WTC11 (cell line): ENCODE results near the gene C14orf132. TPM values are rescaled to one million over a fixed set of nuclear protein-coding genes. Genes with fewer than 3 reads are reported as not detected.

Source experiments
- ATAC-seq: fragments of 200-7000 bp; cut with Tn5 transposase; 2 replicates; pipeline ENCODE4 v1.10.0; 2021; ENCODE audit warnings: mild to moderate bottlenecking, moderate library complexity
- CTCF ChIA-PET: fragments of 300-600 bp; sonication (Branson Sonifier 250); formaldehyde crosslinking; loops from one replicate; lab custom pipeline; 2021; ENCODE audit warnings: antibody characterized with exemption; lab: Charles Lee
- POLR2A ChIA-PET: fragments of 350-600 bp; sonication (Branson Sonifier 250); formaldehyde crosslinking; loops from one replicate; lab custom pipeline; 2021; ENCODE audit warnings: antibody characterized with exemption; lab: Charles Lee
- DNase-seq: peaks from one replicate; pipeline ENCODE4 v3.0.0; 2021; ENCODE audit warnings: low spot score
- H3K27ac Mint-ChIP-seq: 2 replicates; pipeline ENCODE4 v1.8.0; 2021; ENCODE audit warnings: mixed read lengths
- H3K27me3 Mint-ChIP-seq: 2 replicates; pipeline ENCODE4 v1.8.0; 2021; ENCODE audit warnings: low read depth, mild to moderate bottlenecking, moderate library complexity, mixed read lengths
- H3K36me3 Mint-ChIP-seq: 2 replicates; pipeline ENCODE4 v1.8.0; 2021; ENCODE audit warnings: mixed read lengths
- H3K4me1 Mint-ChIP-seq: 2 replicates; pipeline ENCODE4 v1.8.0; 2022; ENCODE audit warnings: mixed read lengths
- H3K4me3 Mint-ChIP-seq: 2 replicates; pipeline ENCODE4 v1.8.0; 2021; ENCODE audit warnings: mild to moderate bottlenecking, moderate library complexity, mixed read lengths
- H3K9me3 Mint-ChIP-seq: 2 replicates; pipeline ENCODE4 v1.8.0; 2021; ENCODE audit warnings: mixed read lengths
- AFF4 ChIP-seq: sonication (generic); formaldehyde crosslinking; IDR thresholded peaks from 2 replicates; pipeline ENCODE4 v1.8.1; 2023; ENCODE audit warnings: mild to moderate bottlenecking, missing genetic modification reagents, borderline replicate concordance
- ATF3 ChIP-seq: sonication (generic); formaldehyde crosslinking; conservative IDR thresholded peaks from 2 replicates; pipeline ENCODE4 v1.8.1; 2022; ENCODE audit warnings: mild to moderate bottlenecking, missing genetic modification reagents
- CREB1 ChIP-seq: sonication (generic); formaldehyde crosslinking; IDR thresholded peaks from 2 replicates; pipeline ENCODE4 v1.8.0; 2023; ENCODE audit warnings: mild to moderate bottlenecking, missing genetic modification reagents
- ESRRA ChIP-seq: sonication (generic); formaldehyde crosslinking; IDR thresholded peaks from 2 replicates; pipeline ENCODE4 v1.8.1; 2022; ENCODE audit warnings: mild to moderate bottlenecking, missing genetic modification reagents, borderline replicate concordance
- ETV6 ChIP-seq: sonication (generic); formaldehyde crosslinking; IDR thresholded peaks from 2 replicates; pipeline ENCODE4 v1.8.1; 2022; ENCODE audit warnings: mild to moderate bottlenecking, missing genetic modification reagents
- FOXK1 ChIP-seq: sonication (generic); formaldehyde crosslinking; IDR thresholded peaks from 2 replicates; pipeline ENCODE4 v1.8.0; 2022; ENCODE audit warnings: mild to moderate bottlenecking, moderate library complexity, missing genetic modification reagents
- FOXP1 ChIP-seq: sonication (generic); formaldehyde crosslinking; IDR thresholded peaks from 2 replicates; pipeline ENCODE4 v1.8.0; 2022; ENCODE audit warnings: missing genetic modification reagents, mild to moderate bottlenecking, moderate library complexity, borderline replicate concordance
- FOXP4 ChIP-seq: sonication (generic); formaldehyde crosslinking; IDR thresholded peaks from 2 replicates; pipeline ENCODE4 v1.8.0; 2022; ENCODE audit warnings: mild to moderate bottlenecking, missing genetic modification reagents
- GTF2I ChIP-seq: fragments of 250-450 bp; sonication (Bioruptor Pico); conservative IDR thresholded peaks from 2 replicates; pipeline ENCODE4 v1.4.0; 2021; ENCODE audit warnings: mild to moderate bottlenecking
- HMGA2 ChIP-seq: fragments of 250-450 bp; sonication (Bioruptor Pico); IDR thresholded peaks from 2 replicates; pipeline ENCODE4 v1.4.0; 2021; ENCODE audit warnings: mild to moderate bottlenecking, moderate library complexity
- MXD4 ChIP-seq: fragments of 250-450 bp; sonication (Bioruptor Pico); IDR thresholded peaks from 2 replicates; pipeline ENCODE4 v1.8.0; 2021; ENCODE audit warnings: mild to moderate bottlenecking, moderate library complexity, borderline replicate concordance
- OVOL2 ChIP-seq: fragments of 250-450 bp; sonication (Bioruptor Pico); IDR thresholded peaks from 2 replicates; pipeline ENCODE4 v1.9.0; 2021; ENCODE audit warnings: mild to moderate bottlenecking, borderline replicate concordance
- PREB ChIP-seq: sonication (generic); formaldehyde crosslinking; IDR thresholded peaks from 2 replicates; pipeline ENCODE4 v1.8.1; 2022; ENCODE audit warnings: mild to moderate bottlenecking, missing genetic modification reagents, moderate library complexity, borderline replicate concordance
- PRRX2 ChIP-seq: fragments of 250-450 bp; sonication (Bioruptor Pico); IDR thresholded peaks from 2 replicates; pipeline ENCODE4 v1.8.0; 2021; ENCODE audit warnings: mild to moderate bottlenecking
- ZNF121 ChIP-seq: sonication (generic); formaldehyde crosslinking; IDR thresholded peaks from 2 replicates; pipeline ENCODE4 v1.8.0; 2023; ENCODE audit warnings: missing genetic modification reagents
- ZNF138 ChIP-seq: sonication (generic); formaldehyde crosslinking; conservative IDR thresholded peaks from 2 replicates; pipeline ENCODE4 v1.8.1; 2022; ENCODE audit warnings: mild to moderate bottlenecking, moderate library complexity, missing genetic modification reagents
- ZNF232 ChIP-seq: sonication (generic); formaldehyde crosslinking; IDR thresholded peaks from 2 replicates; pipeline ENCODE4 v1.8.0; 2022; ENCODE audit warnings: mild to moderate bottlenecking, missing genetic modification reagents
- ZNF425 ChIP-seq: fragments of 250-450 bp; sonication (Bioruptor Pico); conservative IDR thresholded peaks from 2 replicates; pipeline ENCODE4 v1.9.0; 2021; ENCODE audit warnings: mild to moderate bottlenecking
- total RNA-seq: library from RNA; stranded (reverse); gene quantifications from 3 replicates; pipeline ENCODE4 v1.2.3, GENCODE V29; 2021

C14orf132 gene
- total RNA-seq, 1 experiment from 2014 or later, result 14.1 TPM

GRCh38 chr14:96102081-96102856 lies 63.1 kb downstream of the C14orf132 start:
- DNase-seq (no peak), ATAC-seq (no peak)
- no peaks in the 10 kb centered on the region; the same call in none of the 2 replicates for H3K27me3 Mint-ChIP-seq
- TF ChIP-seq PRRX2 (CRISPR knock-in tag) (no peak), PREB (CRISPR knock-in tag) (no peak), ZNF121 (CRISPR knock-in tag) (no peak), ETV6 (CRISPR knock-in tag) (no peak), FOXK1 (CRISPR knock-in tag) (no peak), CREB1 (CRISPR knock-in tag) (no peak), AFF4 (no peak), HMGA2 (no peak), ESRRA (CRISPR knock-in tag) (no peak), ZNF138 (CRISPR knock-in tag) (no peak), GTF2I (no peak)
- no peak overlapping the region for H3K27ac Mint-ChIP-seq
- H3K36me3 Mint-ChIP-seq, result no peaks in the 10 kb centered on the region
- ChIA-PET POLR2A (no interaction called here), CTCF (interaction anchor here (0.9 kb wide), 1 partner anchor 101 kb away, joined by 3 read pairs; no protein-coding TSS in a partner anchor)
- H3K9me3 Mint-ChIP-seq, result peaks cover 6% of the 10 kb centered on the region; the same call in 1 of the 2 replicates
- peaks cover 6% of the 10 kb centered on the region; the same call in 1 of the 2 replicates for H3K4me1 Mint-ChIP-seq
- H3K4me3 Mint-ChIP-seq, result no peak overlapping the region

- ATAC-seq (no peak), DNase-seq (no peak)
- H3K9me3 Mint-ChIP-seq, result peaks cover 6% of the 10 kb centered on the region; the same call in 1 of the 2 replicates
- H3K27ac Mint-ChIP-seq, result no peak overlapping the region
- H3K27me3 Mint-ChIP-seq, result no peaks in the 10 kb centered on the region; the same call in none of the 2 replicates
- H3K4me1 Mint-ChIP-seq, result peaks cover 6% of the 10 kb centered on the region; the same call in 1 of the 2 replicates
- POLR2A ChIA-PET, result no interaction called here
- no peak for TF ChIP-seq ZNF425 (CRISPR knock-in tag)
- H3K36me3 Mint-ChIP-seq, result no peaks in the 10 kb centered on the region
- CTCF ChIA-PET, result interaction anchor here (0.9 kb wide), 1 partner anchor 101 kb away, joined by 3 read pairs; no protein-coding TSS in a partner anchor
- H3K4me3 Mint-ChIP-seq, result no peak overlapping the region
Measured at GRCh38 chr14:96103075-96103474, 63.9 kb downstream of the C14orf132 start.

- H3K9me3 Mint-ChIP-seq, result peaks cover 6% of the 10 kb centered on the region; the same call in 1 of the 2 replicates
- no peaks in the 10 kb centered on the region; the same call in none of the 2 replicates for H3K27me3 Mint-ChIP-seq
- peaks cover 2% of the 10 kb centered on the region; the same call in 1 of the 2 replicates for H3K4me1 Mint-ChIP-seq
- DNase-seq, result no peak
- ChIA-PET CTCF (no interaction called here), POLR2A (no interaction called here)
- H3K27ac Mint-ChIP-seq, result no peak overlapping the region
- H3K4me3 Mint-ChIP-seq, result no peak overlapping the region
- no peaks in the 10 kb centered on the region for H3K36me3 Mint-ChIP-seq
- ATAC-seq, result no peak
- TF ChIP-seq FOXP1 (no peak), ATF3 (CRISPR knock-in tag) (no peak), ZNF232 (CRISPR knock-in tag) (no peak), OVOL2 (CRISPR knock-in tag) (no peak), FOXP4 (CRISPR knock-in tag) (no peak), MXD4 (no peak)
Measured at GRCh38 chr14:96103560-96104460, 64.6 kb downstream of the C14orf132 start.
